ENCODE data around the gene MGLL. TPM values are rescaled to one million over a fixed set of nuclear protein-coding genes. Genes with fewer than 3 reads are reported as not detected.
A peak's percentile ranks its signal among the peaks of the same experiment; 100 is the strongest.
"Not testable (repeated sequence)": the region's sequence is repeated elsewhere in the genome, so short reads cannot be mapped to it uniquely, and the experiment has no call there.

MGLL gene
- total and polyA plus RNA-seq, 10 donors: 11.0 to 134 (median 80.7) TPM

DNA sequence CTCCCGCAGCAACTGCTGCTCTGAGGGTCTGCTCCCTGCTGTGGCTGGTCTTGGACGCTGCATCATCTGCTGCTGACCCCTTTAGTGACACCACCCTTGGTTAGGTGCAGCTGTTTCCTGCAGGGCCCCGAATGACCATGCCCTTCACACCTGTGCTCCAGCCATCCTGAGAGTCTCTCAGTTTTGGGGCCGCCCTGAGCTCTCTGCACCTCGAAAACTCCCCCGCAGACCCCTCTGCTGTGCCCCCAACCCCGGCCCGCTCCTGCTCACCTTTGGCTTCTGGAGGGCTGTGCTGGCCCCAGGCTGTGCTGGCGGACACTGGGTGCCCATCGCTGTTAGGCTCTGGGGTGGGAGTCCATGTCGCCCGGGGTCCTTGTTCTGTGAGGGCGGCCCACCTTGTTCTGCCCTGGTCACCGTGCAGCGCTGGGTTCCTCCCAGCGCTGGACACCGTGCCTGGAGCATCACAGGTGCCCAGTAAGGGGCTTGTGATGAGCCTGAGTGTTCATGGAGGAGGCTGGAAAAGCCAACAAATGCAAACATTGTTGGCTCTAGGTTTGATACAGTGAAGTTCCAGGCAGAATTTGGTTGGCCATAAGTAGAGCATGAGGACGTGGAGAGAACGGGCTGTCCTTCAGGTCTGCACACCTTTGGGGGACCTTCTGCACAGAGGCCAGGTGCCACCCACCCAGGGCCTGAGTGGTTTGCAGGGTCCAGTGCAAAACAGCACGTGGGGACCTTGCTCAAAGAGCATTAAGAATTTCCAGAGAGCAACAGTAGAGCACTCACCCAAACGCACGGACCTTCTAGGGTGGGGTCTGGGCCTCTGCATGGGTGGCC, 137.2 kb downstream of the MGLL start:
- Histone ChIP-seq H3K4me1 (peaks cover 0 to 50% (median 13%) of the 10 kb centered on the region in 6 donors), H3K9me3 (no peaks in the 10 kb centered on the region), H3K27ac (peak overlapping the region in 1 of 8 donors; percentile 96), H3K4me3 (no peak overlapping the region), H3K36me3 (peaks cover 0 to 37% (median 5%) of the 10 kb centered on the region in 6 donors), H3K27me3 (replicated peaks in 1 of 7) (no peaks in the 10 kb centered on the region)
- intact Hi-C loops (cut with DNase I; ENCODE audit: low total_unique reads): no loop called here
- DNase-seq: peak; percentile 74
- TF ChIP-seq POLR2A (IDR thresholded peaks at IDR 0.05) (no peak), POLR2AphosphoS5 (IDR thresholded peaks at IDR 0.05) (peak in 2 of 3 donors; percentile 38 to 66)
- TF ChIP-seq, protein P1, sequence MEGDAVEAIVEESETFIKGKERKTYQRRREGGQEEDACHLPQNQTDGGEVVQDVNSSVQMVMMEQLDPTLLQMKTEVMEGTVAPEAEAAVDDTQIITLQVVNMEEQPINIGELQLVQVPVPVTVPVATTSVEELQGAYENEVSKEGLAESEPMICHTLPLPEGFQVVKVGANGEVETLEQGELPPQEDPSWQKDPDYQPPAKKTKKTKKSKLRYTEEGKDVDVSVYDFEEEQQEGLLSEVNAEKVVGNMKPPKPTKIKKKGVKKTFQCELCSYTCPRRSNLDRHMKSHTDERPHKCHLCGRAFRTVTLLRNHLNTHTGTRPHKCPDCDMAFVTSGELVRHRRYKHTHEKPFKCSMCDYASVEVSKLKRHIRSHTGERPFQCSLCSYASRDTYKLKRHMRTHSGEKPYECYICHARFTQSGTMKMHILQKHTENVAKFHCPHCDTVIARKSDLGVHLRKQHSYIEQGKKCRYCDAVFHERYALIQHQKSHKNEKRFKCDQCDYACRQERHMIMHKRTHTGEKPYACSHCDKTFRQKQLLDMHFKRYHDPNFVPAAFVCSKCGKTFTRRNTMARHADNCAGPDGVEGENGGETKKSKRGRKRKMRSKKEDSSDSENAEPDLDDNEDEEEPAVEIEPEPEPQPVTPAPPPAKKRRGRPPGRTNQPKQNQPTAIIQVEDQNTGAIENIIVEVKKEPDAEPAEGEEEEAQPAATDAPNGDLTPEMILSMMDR (IDR thresholded peaks at IDR 0.05 in 8 of 11, conservative IDR thresholded peaks at IDR 0.05 in 3 of 11): no peak
- 73 to 83% (median 75%) methylated on average over 16 to 22 of the region's 22 CpGs for WGBS, 5 donors

GRCh38 chr3:127682561-127682960, 139.8 kb downstream of the MGLL start:
- Histone ChIP-seq H3K9me3 (no peaks in the 10 kb centered on the region), H3K4me3 (no peak overlapping the region), H3K27me3 (replicated peaks in 1 of 7) (no peaks in the 10 kb centered on the region), H3K27ac (peak overlapping the region in 4 of 8 donors; percentile 57 to 96 (median 67)), H3K36me3 (peaks cover 0 to 49% (median 22%) of the 10 kb centered on the region in 6 donors), H3K4me1 (peaks cover 0 to 75% (median 15%) of the 10 kb centered on the region in 6 donors)
- TF ChIP-seq POLR2AphosphoS5 (IDR thresholded peaks at IDR 0.05): peak in 2 of 3 donors; percentile 41 to 72
- TF ChIP-seq, protein P1 (IDR thresholded peaks at IDR 0.05 in 8 of 11, conservative IDR thresholded peaks at IDR 0.05 in 3 of 11): no peak
- DNase-seq: peak; percentile 68
- intact Hi-C loops (cut with DNase I; ENCODE audit: low total_unique reads): no loop called here
- 86 to 96% (median 88%) methylated on average over 7 to 8 of the region's 8 CpGs for WGBS, 5 donors

DNA sequence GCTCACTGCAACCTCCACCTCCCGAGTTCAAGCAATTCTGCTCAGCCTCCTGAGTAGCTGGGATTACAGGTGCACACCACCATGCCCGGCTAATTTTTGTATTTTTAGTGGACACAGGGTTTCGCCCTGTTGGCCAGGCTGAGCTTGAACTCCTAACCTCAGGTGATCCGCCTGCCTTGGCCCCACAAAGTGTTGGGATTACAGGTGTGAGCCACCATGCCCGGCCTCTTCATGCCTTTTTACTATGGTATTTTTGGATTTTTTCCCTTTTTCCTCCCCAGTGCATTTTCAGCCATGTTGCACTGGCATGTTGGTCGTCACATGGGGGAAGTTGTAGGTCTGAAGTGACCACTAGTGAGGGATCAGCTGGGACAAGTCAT, 140.2 kb downstream of the MGLL start:
- Histone ChIP-seq H3K27ac (peak overlapping the region in 2 of 8 donors; percentile 72 to 96), H3K4me1 (peaks cover 0 to 79% (median 16%) of the 10 kb centered on the region in 6 donors), H3K36me3 (peaks cover 0 to 53% (median 26%) of the 10 kb centered on the region in 6 donors)
- 78 to 88% (median 83%) methylated on average over 6 of the region's 6 CpGs for WGBS, 5 donors
- H3K4me3 ChIP-seq; intact Hi-C loops (cut with DNase I; ENCODE audit: low total_unique reads); H3K27me3 ChIP-seq (replicated peaks in 1 of 7); H3K9me3 ChIP-seq: not testable (repeated sequence)
- peak; percentile 65 for DNase-seq

DNA sequence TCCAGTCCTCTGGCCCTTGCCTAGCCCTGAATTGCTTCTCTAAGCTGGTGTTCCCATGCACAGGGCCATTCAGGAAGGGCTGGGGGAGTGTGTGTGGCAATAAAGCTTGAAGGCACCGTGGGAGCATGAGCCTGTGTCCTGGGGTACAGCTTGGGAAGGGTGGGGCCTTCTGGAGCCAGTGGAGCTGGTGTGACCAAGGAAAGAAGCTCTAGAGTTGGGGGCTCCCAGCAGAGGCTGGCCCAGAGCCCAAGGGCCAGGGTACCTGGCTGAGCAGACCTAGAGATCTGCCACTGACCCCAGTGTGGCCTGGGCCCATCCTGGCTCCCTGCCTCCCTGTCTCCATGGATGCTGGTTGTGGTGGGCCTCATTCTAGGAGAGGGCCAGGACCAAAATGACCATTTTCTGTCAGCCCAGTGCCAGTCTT, 141.5 kb downstream of the MGLL start:
- TF ChIP-seq, protein P1 (IDR thresholded peaks at IDR 0.05 in 8 of 11, conservative IDR thresholded peaks at IDR 0.05 in 3 of 11): no peak
- no peak for TF ChIP-seq POLR2AphosphoS5 (IDR thresholded peaks at IDR 0.05)
- TF ChIP-seq POLR2A (IDR thresholded peaks at IDR 0.05): no peak
- WGBS, 5 donors: 45 to 100% (median 73%) methylated on average over 1 of the region's 1 CpG
- DNase-seq: peak; percentile 75
- Histone ChIP-seq H3K4me3 (no peak overlapping the region), H3K4me1 (peaks cover 0 to 93% (median 22%) of the 10 kb centered on the region in 6 donors), H3K36me3 (peaks cover 0 to 67% (median 35%) of the 10 kb centered on the region in 6 donors), H3K9me3 (no peaks in the 10 kb centered on the region), H3K27me3 (replicated peaks in 1 of 7) (no peaks in the 10 kb centered on the region), H3K27ac (peak overlapping the region in 4 of 8 donors; percentile 5 to 96 (median 42))
- intact Hi-C loops (cut with DNase I; ENCODE audit: low total_unique reads): no loop called here
